GM18511 (cell line): ENCODE data around the gene DCLK2.

Experiments
- ATAC-seq: cut with Tn5 transposase; IDR thresholded peaks from one replicate; pipeline ENCODE4 v1.9.1; 2021; ENCODE audit warnings: mild to moderate bottlenecking, moderate library complexity; ENCODE audit not compliant: unreplicated experiment

Gene DCLK2

DNA sequence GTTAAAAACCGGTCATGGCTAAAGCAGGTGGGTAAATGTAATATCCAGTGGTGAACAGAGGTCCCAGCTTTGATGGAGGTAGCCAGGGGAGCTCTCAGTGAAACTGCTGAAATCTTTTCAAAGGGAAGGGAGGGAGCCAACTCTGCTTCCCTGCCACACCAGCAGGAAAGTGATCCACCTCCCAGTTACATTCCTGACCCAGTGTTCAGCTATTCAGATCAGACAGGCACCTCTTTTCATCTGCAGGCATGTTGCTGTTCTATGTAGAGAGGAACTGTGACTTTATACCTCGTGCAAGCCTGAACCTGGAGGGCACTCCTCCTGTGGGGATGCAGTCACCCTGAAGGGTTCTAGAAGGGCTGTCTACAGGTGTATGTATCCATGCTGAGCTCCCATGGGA lies 37.6 kb downstream of the DCLK2 start:
- ATAC-seq: no peak

DNA sequence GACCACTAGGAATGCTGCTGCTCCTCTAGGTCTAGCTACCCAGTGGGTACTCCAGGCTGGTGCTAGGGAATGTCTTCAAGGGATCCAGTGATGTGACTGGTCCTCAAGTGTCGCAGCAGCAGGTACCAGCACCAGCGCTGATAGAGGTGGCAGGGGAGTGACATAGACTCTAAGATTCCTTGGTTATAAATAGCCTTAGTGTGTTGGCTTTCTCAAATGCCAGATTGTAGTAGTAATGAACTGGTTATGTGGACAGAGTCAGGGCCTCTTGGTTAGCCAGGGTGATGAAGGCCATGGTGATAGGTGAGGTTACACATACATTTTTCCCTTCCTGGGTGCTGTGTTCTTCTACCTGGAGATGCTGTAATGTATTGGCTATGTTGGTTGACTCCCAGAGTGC lies 38.3 kb downstream of the DCLK2 start:
- no peak for ATAC-seq

DNA sequence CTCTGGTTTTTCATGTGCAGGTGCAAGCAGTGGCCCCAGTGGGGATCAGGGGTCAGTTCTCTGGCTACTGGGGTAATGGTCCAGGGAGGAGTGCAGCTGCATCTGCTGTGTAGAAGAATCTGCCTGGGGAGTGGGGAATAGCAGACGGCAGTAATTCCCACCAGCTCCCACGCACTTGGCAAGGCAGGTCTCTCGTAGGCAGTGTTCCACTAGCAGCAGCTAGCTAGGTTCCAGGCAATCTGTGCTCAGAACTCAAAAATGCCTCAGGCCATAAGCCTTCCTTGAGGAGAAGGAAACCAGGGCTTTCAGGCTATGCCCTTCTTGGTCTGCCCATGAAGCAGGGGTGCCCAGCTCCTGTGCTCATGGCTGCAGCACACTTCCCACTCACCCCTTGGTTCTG lies 38.8 kb downstream of the DCLK2 start:
- ATAC-seq: no peak

DNA sequence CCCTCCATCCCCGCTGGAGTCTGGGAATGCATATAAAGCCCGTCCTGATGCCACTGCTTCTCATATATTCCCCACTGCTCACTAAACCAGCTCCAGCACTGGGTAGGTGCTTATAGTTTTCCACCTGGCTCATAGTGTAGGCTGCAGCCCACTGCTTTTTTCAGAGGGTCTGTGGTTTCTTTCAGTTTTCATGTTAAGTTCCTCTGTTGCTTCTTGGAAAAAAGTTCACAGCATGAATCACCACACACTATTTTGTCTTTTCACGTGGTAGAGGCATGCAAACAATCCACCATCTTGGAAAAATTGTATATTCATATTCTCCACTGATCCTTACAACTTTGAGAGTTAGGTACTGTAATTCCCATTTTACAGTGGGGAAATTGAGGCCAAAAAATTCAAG lies 39.4 kb downstream of the DCLK2 start:
- no peak for ATAC-seq

DNA sequence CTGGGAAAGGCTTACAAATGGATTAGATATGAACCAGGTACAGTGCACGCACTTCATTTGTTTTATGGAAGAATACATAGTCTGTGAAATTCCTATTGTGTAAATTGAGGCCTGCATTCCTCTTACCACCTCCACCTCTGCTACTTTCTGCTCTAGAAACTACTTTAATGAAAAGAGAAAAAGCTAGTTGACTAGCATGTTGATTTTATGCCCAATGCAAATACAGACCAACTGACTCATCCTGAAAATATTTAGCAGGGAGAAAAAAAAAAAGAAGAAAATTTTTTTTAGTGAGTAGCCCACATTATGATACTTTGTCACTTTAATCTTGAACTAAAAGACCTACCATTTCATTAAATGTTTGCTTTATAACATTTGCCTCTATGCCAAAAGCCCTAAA lies 41.2 kb downstream of the DCLK2 start:
- no peak for ATAC-seq

DNA sequence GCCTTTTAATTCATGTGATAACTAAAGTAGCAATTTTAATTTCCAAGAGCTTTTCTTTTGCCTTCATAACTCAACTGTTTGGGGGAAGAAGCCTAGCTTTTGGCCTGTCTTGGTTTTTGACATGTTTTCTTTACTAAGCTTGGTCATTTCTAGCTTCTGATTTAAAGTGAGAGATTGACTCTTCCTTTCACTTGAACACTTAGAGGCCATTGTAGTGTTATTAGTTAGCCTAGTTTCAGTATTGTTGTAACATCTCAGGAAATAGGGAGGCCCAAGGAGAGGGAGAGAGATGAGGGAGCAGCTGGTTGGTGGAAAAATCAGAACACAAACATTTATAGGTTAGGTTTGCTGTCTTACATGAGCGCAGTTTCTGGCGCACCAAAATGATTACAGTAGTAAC lies 44.8 kb downstream of the DCLK2 start:
- no peak for ATAC-seq

DNA sequence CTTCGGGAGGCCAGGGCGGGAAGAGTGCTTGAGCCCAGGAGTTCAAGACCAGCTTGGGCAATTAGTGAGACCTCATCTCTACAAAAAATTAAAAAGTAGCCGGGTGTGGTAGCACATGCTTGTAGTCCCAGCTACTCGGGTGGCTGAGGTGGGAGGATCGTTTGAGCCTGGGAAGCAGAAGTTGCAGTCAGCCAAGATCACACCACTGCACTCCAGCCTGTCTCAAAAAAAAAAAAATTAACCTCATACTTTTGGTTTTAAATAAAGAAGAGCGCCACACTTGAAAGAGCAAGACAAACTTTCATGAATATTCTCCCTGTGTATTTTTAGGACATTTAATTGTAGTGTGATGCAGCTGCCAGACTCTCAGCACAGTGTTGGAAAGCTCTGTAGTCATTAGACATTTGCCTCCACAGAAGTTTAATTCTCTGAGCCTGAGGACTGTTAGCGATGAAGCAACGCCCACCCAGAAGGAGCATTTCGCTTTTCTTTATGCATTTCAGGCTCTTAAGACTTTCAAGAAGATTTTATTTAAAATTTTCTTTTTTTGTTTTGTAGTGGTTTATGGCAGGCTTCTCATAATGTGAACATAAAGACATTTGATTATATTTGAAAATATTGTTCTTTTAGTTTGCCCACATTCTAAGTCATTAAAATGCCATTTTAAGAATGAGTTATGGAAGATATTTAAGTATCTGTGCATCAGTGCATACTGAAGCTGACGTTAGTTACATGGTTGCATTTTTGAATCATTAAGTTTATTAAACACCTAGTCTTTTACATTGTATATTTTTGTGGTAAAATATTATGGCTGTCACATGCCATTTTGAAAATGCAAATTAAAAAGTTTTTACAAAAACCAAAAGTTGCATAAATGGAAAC lies 45.8 kb downstream of the DCLK2 start:
- no peak for ATAC-seq

DNA sequence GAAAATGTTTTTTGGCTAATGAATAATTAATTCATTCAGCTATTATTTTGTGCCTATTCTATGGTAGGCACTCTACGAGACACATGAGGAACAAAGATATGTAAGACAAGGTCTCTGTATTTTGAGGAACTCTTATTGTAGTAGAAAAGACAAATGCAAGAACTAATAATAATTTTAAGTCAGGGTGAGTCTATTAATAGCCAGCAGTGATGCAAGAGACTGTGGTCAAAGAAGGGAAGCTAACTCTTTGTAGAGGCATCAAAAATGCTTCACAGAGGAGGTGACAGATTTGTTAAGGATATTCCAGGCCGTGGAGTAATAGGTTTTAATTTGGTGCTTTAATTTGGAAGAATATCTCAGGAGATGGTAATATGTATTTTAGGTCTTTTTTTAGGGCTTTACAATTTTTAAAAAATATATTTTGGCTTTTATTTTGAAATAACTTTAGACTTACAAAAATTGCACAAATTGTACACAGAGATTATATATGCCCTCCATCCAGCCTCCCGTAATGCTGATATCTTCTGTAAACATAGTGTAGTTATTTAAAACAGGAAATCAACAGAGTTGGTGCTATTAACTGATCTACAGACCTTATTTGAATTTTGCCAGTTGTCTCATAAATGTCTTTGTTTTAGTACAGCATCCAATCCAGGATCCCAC lies 48.1 kb downstream of the DCLK2 start:
- ATAC-seq: peak; percentile 56

DNA sequence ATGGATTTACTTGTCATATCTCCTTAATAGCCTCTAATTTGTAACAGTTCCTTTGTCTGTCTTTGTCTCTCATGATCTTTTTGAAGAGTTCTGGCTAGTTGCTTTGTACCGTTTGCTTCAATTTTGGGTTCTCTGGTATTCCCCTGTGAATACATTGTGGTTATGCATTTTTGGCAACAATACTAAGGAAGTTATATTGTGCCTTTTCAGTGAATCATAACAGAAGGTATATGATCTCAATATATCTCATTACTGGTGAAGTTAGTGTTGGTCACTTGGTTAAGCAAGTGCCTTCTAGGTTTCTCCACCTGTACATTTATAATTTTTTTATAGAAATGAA lies 48.6 kb downstream of the DCLK2 start:
- peak; percentile 72 for ATAC-seq

DNA sequence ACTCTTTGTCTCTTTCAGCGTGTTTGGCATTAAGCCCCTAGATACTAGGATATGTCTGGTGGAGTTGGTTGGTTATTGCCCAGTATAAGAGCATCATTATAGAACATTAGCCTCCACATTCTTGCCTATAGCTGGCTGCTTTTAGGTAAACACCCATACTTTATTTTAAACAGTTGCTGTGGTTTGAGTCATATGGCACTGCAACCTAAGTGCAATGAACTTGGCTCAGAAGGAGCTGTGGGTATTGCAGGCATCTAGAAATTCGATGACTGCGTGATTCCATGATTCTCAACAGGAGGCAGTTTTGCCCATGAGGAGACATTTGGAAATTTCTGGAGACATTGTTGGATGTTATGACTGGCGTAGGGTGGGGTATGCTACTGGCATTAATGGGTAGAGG lies 49.5 kb downstream of the DCLK2 start:
- ATAC-seq: no peak

DNA sequence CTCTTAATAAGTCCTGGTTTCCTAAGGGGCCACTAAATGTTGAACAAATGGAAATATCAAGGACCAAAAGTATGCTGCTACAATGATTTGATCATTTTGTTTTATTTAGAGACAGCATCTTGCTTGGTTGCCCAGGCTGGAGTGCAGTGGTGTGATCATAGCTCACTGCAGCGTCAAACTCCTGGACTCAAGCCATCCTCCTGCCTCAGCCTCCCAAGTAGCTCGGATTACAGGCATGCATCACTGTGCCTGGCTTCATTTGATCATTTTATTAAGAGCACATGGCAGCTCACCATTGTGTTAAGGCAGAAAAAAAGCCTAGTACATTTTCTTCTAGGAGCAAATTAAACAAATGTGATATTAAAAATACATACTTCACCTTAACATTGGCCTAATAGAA lies 52.7 kb downstream of the DCLK2 start:
- no peak for ATAC-seq

DNA sequence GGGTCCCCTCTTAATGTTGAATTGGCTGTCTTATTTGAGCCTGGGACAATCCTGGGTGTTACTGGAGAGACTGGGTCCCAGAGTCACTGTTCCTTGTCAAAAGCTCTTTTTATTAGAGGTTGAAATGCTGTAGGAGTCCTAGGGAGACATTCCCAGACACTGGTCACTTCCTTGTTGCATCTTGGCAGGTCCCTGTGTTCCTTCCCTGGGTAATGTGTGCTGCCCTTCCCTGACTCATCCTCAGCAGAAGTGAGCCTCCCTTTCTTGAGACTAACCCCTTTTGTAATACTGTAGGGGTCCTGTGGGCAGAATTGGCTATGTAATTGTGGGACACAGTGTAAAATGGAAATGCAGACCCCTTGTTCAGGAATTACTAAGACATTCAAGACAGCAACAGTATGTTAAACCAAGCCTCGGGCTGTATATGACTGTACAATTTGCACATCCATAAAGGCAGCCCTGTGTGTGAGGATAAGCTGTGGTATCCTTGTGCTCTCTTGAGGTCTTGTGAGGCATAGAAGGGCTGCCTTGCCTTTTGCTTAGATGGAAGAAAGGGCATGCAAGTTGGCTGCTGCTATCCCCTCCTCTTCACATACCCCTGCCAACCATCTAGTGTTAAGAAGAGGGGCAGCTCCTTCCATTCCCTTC lies 53.5 kb downstream of the DCLK2 start:
- ATAC-seq: no peak

DNA sequence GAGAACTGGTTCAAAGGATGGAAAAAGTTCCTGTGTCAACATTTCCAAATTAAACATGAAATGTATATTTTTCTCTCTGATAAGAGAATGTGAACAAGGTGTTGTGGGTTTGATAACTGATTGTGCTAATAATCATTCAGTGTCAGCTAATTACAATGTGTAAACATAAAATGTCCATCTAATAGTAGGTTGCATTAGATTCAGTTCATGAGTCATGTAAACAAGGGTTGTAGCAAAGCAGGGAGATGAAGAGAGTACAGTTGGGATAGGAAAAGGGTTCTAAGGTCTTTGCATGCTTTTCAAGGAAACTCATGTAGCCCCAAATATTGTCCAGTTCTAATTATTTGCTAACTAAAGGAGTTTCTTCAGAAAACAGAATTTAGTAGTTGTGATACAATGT lies 55.4 kb downstream of the DCLK2 start:
- no peak for ATAC-seq

DNA sequence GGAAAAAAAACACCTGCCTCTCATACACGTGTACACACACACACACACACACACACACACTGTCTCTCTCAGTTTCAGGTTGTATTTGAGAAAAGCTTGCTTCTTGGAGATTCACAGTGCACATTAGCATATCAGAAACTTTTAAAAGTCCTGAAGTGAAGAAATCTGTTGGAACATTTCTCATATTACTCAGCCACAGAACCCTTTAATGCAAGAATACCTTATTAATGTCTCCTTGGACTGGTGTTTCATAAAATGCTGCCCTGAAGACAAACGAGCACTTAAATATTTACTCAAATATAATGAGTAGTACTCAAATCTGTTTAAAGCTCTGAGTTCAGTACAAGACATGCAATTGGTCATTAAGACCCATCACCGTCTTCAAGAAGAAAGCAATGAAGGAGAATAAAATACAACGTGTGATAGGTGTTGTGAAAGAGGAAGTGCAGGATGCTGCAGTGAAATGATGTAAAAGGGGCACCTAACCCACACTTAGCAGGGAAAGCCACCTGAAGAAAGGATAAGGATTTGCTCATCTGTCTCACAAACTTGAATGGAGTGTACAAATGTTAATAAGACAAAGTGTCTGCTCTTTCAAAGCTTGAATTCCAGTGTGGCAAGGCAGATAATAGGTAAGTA lies 57.0 kb downstream of the DCLK2 start:
- no peak for ATAC-seq

DNA sequence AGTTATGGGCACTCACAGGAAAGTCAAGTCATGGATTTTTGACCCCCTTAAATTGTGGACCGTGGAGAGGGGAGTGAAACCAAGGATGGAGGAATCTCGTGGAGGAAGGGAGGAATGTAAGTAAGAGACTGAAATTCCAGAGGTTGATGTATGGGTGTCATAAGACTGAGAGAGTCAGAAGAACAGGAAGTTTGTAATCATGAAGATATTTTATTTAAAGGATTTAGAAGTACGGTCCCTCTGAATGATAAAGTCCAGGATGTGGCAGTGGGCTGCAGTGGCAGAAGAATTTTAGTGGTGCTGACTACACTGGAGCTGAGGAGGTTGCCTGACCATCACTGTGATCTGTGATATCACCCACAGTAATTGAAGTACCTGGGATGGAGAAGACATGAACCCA lies 57.8 kb downstream of the DCLK2 start:
- no peak for ATAC-seq

DNA sequence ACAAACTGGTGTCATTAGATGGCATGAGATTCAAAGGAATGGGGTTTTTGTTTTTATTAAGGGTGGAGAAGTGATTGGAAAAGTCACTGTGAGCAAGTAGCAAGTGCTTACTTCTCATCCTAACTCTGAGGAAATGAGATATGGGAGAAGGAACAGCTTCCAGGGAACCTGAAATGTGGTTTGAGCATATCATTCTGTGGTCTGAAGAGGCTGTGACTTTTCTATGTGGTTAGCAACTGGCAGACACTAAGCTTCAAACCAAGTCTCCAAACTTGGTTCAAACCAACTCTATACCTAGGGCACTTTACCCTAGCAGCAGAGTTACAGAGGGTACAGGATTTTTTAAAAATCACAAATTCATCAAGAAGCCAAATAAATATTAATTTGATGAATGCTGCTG lies 58.2 kb downstream of the DCLK2 start:
- no peak for ATAC-seq

DNA sequence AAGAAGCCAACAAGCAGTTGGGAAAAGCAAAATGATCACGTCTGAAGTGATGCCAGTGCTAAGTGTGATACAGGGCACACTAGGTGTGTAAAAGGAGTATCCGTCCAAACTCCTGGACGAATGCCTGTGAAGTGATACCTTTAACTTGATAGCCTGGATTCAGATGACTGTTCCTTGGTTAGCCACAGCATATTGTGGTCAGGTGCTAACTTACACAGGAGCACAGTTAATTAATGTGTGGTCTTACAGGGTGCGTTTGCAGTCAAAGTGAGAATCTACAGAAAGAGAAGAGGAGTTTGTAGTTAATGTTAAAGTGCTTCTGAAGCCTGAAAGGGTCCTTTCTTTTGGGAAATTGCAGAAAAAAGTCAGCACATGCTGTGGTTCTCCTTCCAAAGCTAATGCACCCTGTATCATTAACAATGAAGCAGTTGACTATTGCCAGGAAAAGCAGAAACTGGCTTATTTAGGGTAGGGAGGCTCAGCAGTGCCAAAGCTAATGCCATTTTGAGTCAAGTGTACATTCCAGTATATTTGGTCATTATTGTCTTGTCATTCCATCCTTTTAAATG lies 61.1 kb downstream of the DCLK2 start:
- ATAC-seq: no peak

DNA sequence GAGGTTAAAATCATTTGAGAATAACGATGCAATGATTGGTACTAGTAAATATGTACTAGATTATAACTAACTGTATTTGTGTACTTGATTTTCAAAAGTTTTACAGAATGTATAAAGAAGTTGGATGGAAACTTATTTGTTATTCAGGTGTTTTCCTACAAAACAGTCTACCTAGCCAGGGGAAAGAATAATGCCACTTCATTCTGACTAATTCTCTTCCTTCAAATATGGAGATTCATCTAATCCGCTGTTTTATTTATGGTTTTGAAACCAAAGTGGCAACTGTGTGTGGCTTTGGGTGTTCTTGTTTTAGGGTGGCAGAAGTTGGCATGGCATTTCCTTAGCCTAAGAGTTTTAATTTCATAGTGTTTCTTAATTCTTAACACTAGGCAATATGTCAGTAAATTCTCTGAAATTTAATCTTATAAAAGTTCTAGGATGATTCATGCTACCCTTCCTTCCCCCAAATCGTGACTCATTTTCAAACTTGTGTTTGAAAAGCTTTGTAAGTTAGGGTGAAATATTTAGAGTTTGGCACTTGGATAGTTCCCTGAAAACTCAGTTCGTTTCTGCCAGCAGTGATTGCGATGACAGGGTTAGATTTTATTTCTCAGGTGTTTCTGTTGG lies 62.6 kb downstream of the DCLK2 start:
- no peak for ATAC-seq

DNA sequence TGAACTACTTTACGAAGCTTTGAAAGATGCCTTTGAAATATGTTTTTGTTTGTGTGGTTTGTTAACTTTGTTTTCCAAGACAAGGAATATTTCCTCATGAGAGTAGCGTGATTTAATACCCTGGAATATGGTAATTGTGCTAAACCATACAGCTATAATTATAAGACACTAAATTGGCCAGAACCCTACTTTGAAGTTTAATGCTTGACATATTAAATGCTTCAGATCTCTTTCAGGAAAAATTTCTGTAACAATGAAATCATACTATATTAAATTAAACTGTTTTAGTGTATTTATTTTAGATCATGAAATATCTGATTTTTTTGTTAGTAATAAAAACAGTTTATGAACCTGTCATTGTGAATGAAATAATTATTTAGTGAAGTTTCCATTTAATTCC lies 63.5 kb downstream of the DCLK2 start:
- ATAC-seq: no peak

DNA sequence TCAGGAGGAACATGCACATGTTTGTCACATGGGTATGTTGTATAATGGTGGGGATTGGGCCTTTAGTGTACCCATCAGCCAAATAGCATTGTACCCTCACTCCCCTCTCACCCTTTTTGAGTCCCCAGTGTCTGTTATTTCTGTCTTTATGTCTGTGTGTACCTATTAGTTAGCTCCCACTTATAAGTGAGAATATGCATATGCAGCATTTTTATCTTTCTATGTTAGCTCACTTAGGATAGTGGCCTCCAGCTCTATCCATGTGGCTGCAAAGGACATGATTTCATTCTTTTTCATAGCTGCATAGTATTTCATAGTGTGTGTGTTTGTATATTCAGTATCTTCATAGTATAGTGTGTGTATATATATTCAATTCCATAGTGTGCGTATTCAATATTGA lies 64.6 kb downstream of the DCLK2 start:
- no peak for ATAC-seq
